Right lobe of liver (tissue), 4 donors: ENCODE results near the gene HSD11B2.

Experiments used
- CTCF ChIP-seq, 4 donors: fragments of 200-600 bp in 3 of 4; fragments of 450-650 bp in 1 of 4; IDR thresholded peaks; one replicate each; pipeline versions ENCODE4 v1.5.1 to v1.8.0; 2016 to 2022; ENCODE audit warnings: antibody characterized with exemption in 4 of 4, mild to moderate bottlenecking in 2 of 4
- POLR2A ChIP-seq: fragments of 450-650 bp; IDR thresholded peaks from one replicate; pipeline ENCODE4 v1.6.1; 2017; ENCODE audit warnings: antibody characterized with exemption, mild to moderate bottlenecking
- donor health status: DM: no; HTN: no; CAD: no.
- donor health status: DM: no; HTN: no; CAD: no.
- donor health status: DM: no; HTN: yes; CAD: no.

GRCh38 chr16:67461600-67462278 is 30.8 kb downstream of the HSD11B2 start:
- no peak for TF ChIP-seq CTCF (IDR thresholded peaks at IDR 0.05)
- TF ChIP-seq POLR2A, result no peak
